ENCODE measurements around the gene ATF6. TPM values are rescaled to one million over a fixed set of nuclear protein-coding genes. Genes with fewer than 3 reads are reported as not detected.

Gene ATF6
- total and polyA plus RNA-seq, 2 of the 8 experiments (the other 6 are each of a cell fraction or from before 2014, with no cell fraction given) = 4.6 to 10.0 TPM

DNA sequence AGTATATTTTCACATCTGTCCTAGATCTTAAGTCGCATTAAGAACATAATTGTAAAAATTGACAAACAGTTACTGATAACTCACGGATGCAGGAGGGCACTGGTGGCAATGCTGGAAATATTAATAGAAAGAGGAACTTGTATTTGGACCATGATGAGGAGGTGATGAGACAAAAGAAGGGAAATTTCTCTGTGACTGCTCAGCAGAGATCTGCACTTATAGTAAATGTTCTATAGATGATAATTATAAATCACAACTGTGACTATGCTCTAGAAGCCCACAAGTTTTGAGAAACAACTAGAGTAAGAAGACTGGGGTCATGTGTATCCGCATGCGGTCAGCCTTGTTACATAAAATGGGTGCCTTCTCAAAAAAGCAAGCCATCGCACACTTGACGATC is 25.2 kb upstream of the ATF6 start (continued):
- TF ChIP-seq SIX5 (IDR thresholded peaks at IDR 0.05; ENCODE audit: low read depth, low read length) (no peak), POLR2AphosphoS5 (IDR thresholded peaks at IDR 0.05; ENCODE audit: low read depth, low read length) (no peak), RXRA (IDR thresholded peaks at IDR 0.05; ENCODE audit: insufficient read depth, low read depth, low read length) (no peak), NRF1 (IDR thresholded peaks at IDR 0.05; ENCODE audit: low read depth, low read length) (no peak), SIN3A (conservative IDR thresholded peaks at IDR 0.05 in 1 of 2, IDR thresholded peaks at IDR 0.05 in 1 of 2; ENCODE audit: low read depth in 1 of 2, low read length in 2 of 2) (no peak), SP4 (IDR thresholded peaks at IDR 0.05; ENCODE audit: low read length) (no peak)

Measured in H1 (cell line).